Activated CD8-positive, alpha-beta T cell treated with anti-CD3 and anti-CD28 coated beads for 36 hours (primary cell): Measurements from ENCODE around the gene LRRC58. TPM values are rescaled to one million over a fixed set of nuclear protein-coding genes. Genes with fewer than 3 reads are reported as not detected.

Experiments
- ATAC-seq: fragments of 200-7000 bp; cut with Tn5 transposase; one replicate; pipeline ENCODE4 v1.10.0; 2021; ENCODE audit warnings: mild to moderate bottlenecking, moderate library complexity
- CTCF ChIA-PET: fragments of 350-600 bp; sonication (Branson Sonifier 250); formaldehyde crosslinking; loops from one replicate; lab custom pipeline; 2021; ENCODE audit warnings: antibody characterized with exemption; lab: Charles Lee
- POLR2A ChIA-PET: fragments of 350-600 bp; sonication (Branson Sonifier 250); formaldehyde crosslinking; loops from one replicate; lab custom pipeline; 2021; ENCODE audit warnings: antibody characterized with exemption; lab: Charles Lee
- DNase-seq: peaks from one replicate; pipeline ENCODE4 v3.0.0-alpha.2; 2020
- H3K27ac Mint-ChIP-seq: one replicate; pipeline ENCODE4 v1.8.0; 2021; ENCODE audit warnings: mild to moderate bottlenecking, mixed read lengths
- H3K27me3 Mint-ChIP-seq: one replicate; pipeline ENCODE4 v1.8.0; 2021; ENCODE audit warnings: mixed read lengths
- H3K36me3 Mint-ChIP-seq: one replicate; pipeline ENCODE4 v1.8.0; 2021; ENCODE audit warnings: low read depth, mixed read lengths
- H3K4me1 Mint-ChIP-seq: one replicate; pipeline ENCODE4 v1.8.0; 2021; ENCODE audit warnings: low read depth, mixed read lengths
- H3K4me3 Mint-ChIP-seq: one replicate; pipeline ENCODE4 v1.8.0; 2021; ENCODE audit warnings: mild to moderate bottlenecking, moderate library complexity, mixed read lengths
- H3K9me3 Mint-ChIP-seq: one replicate; pipeline ENCODE4 v1.8.0; 2021; ENCODE audit warnings: mixed read lengths
- intact Hi-C: fragments of 100-400 bp; cut with micrococcal nuclease; formaldehyde crosslinking; loops from one replicate; pipeline ENCODE4 v1.10.0; 2022
- total RNA-seq, 2 experiments: library from RNA; stranded (reverse); gene quantifications; one replicate each; pipeline ENCODE4 v1.2.3, GENCODE V29; 2021
- TF ChIP-seq, protein P1 (sequence below): fragments of 200-600 bp; IDR thresholded peaks from one replicate; pipeline ENCODE4 v1.8.0; 2022; ENCODE audit warnings: antibody characterized with exemption, mild to moderate bottlenecking

The LRRC58 gene
- total RNA-seq, 2 experiments from 2014 or later: 29.1 to 30.7 TPM

DNA sequence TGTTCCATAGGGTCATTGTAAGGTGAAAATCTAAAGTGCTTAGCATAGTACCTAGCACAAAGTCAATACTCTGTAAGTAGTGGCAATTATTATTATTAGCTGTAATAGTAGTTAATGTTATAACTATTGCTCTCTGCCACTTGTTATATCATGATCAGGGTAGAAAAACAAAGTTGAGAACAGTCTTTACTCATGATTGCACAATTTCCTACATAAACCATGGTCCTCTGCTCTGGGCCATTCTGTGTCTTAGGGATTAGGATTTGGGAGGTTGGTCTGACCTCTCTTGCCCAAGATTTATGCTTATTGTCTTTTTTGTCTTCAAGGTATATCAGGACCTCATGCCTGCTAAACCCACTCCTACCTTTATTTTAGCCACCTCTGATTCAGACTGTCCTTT is 4.3 kb upstream of the LRRC58 start:
- Mint-ChIP-seq H3K27me3 (peaks cover 10% of the 10 kb centered on the region), H3K9me3 (no peaks in the 10 kb centered on the region), H3K4me1 (peaks cover 4% of the 10 kb centered on the region), H3K4me3 (no peak overlapping the region), H3K36me3 (no peaks in the 10 kb centered on the region), H3K27ac (no peak overlapping the region)
- TF ChIP-seq, protein P1, sequence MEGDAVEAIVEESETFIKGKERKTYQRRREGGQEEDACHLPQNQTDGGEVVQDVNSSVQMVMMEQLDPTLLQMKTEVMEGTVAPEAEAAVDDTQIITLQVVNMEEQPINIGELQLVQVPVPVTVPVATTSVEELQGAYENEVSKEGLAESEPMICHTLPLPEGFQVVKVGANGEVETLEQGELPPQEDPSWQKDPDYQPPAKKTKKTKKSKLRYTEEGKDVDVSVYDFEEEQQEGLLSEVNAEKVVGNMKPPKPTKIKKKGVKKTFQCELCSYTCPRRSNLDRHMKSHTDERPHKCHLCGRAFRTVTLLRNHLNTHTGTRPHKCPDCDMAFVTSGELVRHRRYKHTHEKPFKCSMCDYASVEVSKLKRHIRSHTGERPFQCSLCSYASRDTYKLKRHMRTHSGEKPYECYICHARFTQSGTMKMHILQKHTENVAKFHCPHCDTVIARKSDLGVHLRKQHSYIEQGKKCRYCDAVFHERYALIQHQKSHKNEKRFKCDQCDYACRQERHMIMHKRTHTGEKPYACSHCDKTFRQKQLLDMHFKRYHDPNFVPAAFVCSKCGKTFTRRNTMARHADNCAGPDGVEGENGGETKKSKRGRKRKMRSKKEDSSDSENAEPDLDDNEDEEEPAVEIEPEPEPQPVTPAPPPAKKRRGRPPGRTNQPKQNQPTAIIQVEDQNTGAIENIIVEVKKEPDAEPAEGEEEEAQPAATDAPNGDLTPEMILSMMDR: no peak
- ChIA-PET POLR2A (no interaction called here), CTCF (interaction anchor here (1.3 to 1.9 kb wide), 2 partner anchors 62 to 64 kb away, joined by 4 to 8 read pairs; no protein-coding TSS in a partner anchor)
- intact Hi-C loops: loop anchor here (10.0 kb wide), 1 partner anchor 259 kb away; the partner anchor contains the start of gene GSK3B
- no peak for DNase-seq
- ATAC-seq: no peak

DNA sequence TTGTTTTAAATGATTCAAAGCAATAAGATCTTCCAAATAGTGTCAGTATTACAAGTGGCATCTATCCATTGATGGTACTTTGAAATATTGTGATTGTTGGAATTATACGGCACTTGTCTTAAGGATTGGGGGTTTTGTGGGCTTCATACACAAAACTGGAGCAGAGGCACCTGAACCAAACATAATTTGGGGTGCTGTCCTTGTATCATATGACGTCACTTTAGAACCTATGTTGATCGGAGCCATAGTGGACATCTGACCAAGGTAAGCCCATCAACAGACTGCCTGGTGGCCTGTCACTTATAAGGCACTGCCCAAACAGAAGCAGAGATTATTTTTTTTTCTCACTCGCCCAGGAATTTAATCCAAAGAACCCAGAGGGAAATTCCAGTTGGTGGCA is 2.9 kb upstream of the LRRC58 start:
- no peak for DNase-seq

DNA sequence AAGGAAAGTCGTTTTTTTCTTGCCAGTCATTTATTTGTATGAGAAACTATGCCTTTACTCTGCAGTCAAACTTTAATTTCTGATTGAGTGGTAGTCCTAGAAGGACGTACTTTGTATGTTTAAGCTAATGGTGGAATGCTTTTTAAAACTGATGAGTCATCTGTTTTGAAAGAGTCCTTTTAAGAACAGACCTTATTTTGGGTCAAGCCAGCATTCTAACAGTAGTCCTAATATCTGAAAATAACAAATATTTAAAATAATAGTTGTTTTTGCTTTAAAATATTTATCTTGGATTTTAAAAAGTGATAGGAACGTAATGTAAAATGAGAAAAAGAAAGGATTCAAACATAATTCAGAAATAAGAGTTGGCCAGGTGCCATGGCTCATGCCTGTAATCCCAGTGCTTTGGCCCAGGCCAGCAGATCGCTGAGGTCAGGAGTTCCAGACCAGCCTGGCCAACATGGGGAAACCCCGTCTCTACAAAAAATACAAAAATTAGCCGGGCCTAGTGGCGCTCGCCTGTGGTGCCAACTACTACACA is 1.3 kb upstream of the LRRC58 start:
- TF ChIP-seq, protein P1: no peak
- Mint-ChIP-seq H3K27ac (no peak overlapping the region), H3K4me1 (peaks cover 30% of the 10 kb centered on the region), H3K36me3 (peaks cover 22% of the 10 kb centered on the region), H3K27me3 (peaks cover 10% of the 10 kb centered on the region), H3K4me3 (peak overlapping the region; percentile 93), H3K9me3 (no peaks in the 10 kb centered on the region)
- DNase-seq (no peak), ATAC-seq (no peak)
- ChIA-PET CTCF (interaction anchor here (2.0 to 3.1 kb wide), 2 partner anchors 67 to 208 kb away, joined by 6 to 27 read pairs; no protein-coding TSS in a partner anchor), POLR2A (interaction anchor here (0.6 to 2.3 kb wide), 3 partner anchors 8 to 255 kb away, joined by 3 to 8 read pairs (median 4); no protein-coding TSS in a partner anchor)
- intact Hi-C loops: loop anchor here (10.0 kb wide), 1 partner anchor 256 kb away; the partner anchor contains the start of gene GSK3B

More for the DNA sequence above, 2.9 kb upstream of the LRRC58 start:
- CTCF ChIA-PET: no interaction called here
- H3K9me3 Mint-ChIP-seq: no peaks in the 10 kb centered on the region
- POLR2A ChIA-PET: interaction anchor here (1.7 kb wide), 1 partner anchor 16 kb away, joined by 3 read pairs; no protein-coding TSS in a partner anchor
- TF ChIP-seq, protein P1: no peak
- intact Hi-C loops: loop anchor here (10.0 kb wide), 1 partner anchor 257 kb away; the partner anchor contains the start of gene GSK3B
- peaks cover 10% of the 10 kb centered on the region for H3K27me3 Mint-ChIP-seq
- no peak overlapping the region for H3K27ac Mint-ChIP-seq
- no peak overlapping the region for H3K4me3 Mint-ChIP-seq
- no peak for ATAC-seq
- H3K36me3 Mint-ChIP-seq: peaks cover 10% of the 10 kb centered on the region
- H3K4me1 Mint-ChIP-seq: peaks cover 15% of the 10 kb centered on the region

DNA sequence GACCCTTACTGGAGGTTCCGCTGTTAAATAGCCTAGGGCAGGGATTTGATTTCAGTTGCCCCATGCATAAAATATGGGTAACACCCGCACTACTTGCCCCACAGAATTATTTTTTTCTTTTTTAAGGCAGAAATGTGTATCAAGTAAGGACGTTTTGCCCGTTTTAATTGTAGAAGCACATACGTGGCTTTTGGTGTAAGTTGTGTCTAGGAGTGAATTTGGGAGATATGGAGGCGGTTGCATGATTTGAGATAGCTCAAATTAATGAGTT is 636 bp upstream of the LRRC58 start:
- peaks cover 23% of the 10 kb centered on the region for H3K36me3 Mint-ChIP-seq
- ChIA-PET POLR2A (interaction anchor here (0.6 to 2.3 kb wide), 5 partner anchors 9 to 254 kb away, joined by 3 to 11 read pairs (median 4); no protein-coding TSS in a partner anchor), CTCF (interaction anchor here (0.6 to 3.1 kb wide), 3 partner anchors 67 to 209 kb away, joined by 5 to 27 read pairs (median 6); no protein-coding TSS in a partner anchor)
- H3K9me3 Mint-ChIP-seq: no peaks in the 10 kb centered on the region
- no peak for DNase-seq
- H3K27me3 Mint-ChIP-seq: peaks cover 7% of the 10 kb centered on the region
- H3K27ac Mint-ChIP-seq: peak overlapping the region; percentile 95
- no peak for ATAC-seq
- peak overlapping the region; percentile 93 for H3K4me3 Mint-ChIP-seq
- TF ChIP-seq, protein P1: no peak
- intact Hi-C loops: loop anchor here (2.0 to 10.0 kb wide), 3 partner anchors 43 to 255 kb away; partner anchors contain the start of gene GSK3B
- H3K4me1 Mint-ChIP-seq: peaks cover 37% of the 10 kb centered on the region
